B cell (primary cell): ENCODE results near the gene FBXO5. TPM values are rescaled to one million over a fixed set of nuclear protein-coding genes. Genes with fewer than 3 reads are reported as not detected.

Experiments used
- ATAC-seq: fragments of 200-7000 bp; cut with Tn5 transposase; one replicate; pipeline ENCODE4 v1.10.0; 2021; ENCODE audit warnings: low read depth, mild to moderate bottlenecking, moderate number of reproducible peaks, moderate library complexity
- CTCF ChIA-PET: fragments of 350-600 bp; sonication (Branson Sonifier 250); formaldehyde crosslinking; loops from one replicate; lab custom pipeline; 2021; ENCODE audit warnings: antibody characterized with exemption, inconsistent platforms; lab: Charles Lee
- POLR2A ChIA-PET: fragments of 350-600 bp; sonication (Branson Sonifier 250); formaldehyde crosslinking; loops from one replicate; lab custom pipeline; 2021; ENCODE audit warnings: antibody characterized with exemption; lab: Charles Lee
- DNase-seq: peaks from one replicate; pipeline ENCODE4 v3.0.0; 2013
- H2AFZ ChIP-seq: 2 replicates; pipeline ENCODE4 v1.6.1; 2012; ENCODE audit warnings: mild to moderate bottlenecking, low read depth, low read length; ENCODE audit not compliant: insufficient read depth, poor library complexity, severe bottlenecking
- H3K27ac ChIP-seq, 2 donors: 1 replicate in 1 of 2; 2 replicates in 1 of 2; pipeline ENCODE4 v1.5.1; 2012 to 2013; ENCODE audit warnings: low read length in 2 of 2, mild to moderate bottlenecking in 2 of 2, moderate library complexity in 1 of 2
- H3K27me3 ChIP-seq, 4 experiments: fragments of 200-600 bp in 1 of 4; sonication (generic) in 1 of 4; replicated peaks in 1 of 4; 1 replicate in 2 of 4; 2 replicates in 2 of 4; pipeline versions ENCODE4 v1.6.1 to v1.7.0; 2013 to 2016; ENCODE audit warnings: low read length in 3 of 4, mild to moderate bottlenecking in 2 of 4, mixed read lengths in 1 of 4, moderate library complexity in 1 of 4; ENCODE audit not compliant: insufficient read depth in 4 of 4, control insufficient read depth in 3 of 4; ENCODE audit errors: control extremely low read depth in 1 of 4
- H3K36me3 ChIP-seq, 2 experiments: replicated peaks in 1 of 2; 1 replicate in 1 of 2; 2 replicates in 1 of 2; pipeline versions ENCODE4 v1.6.1 to v1.7.1; 2013; ENCODE audit warnings: low read length in 1 of 2; ENCODE audit not compliant: insufficient read depth in 2 of 2, control insufficient read depth in 1 of 2; ENCODE audit errors: control extremely low read depth in 1 of 2, extremely low read depth in 1 of 2
- H3K4me1 ChIP-seq, 2 donors: fragments of 200-600 bp in 1 of 2; sonication (generic) in 1 of 2; 1 replicate in 1 of 2; 2 replicates in 1 of 2; pipeline versions ENCODE4 v1.5.1 to v1.6.1; 2013 to 2017; ENCODE audit warnings: low read length in 2 of 2; ENCODE audit not compliant: control insufficient read depth in 2 of 2, insufficient read depth in 2 of 2
- H3K4me2 ChIP-seq: replicated peaks from 2 replicates; pipeline ENCODE3; 2012; ENCODE audit warnings: mild to moderate bottlenecking, low read depth, low read length; ENCODE audit not compliant: poor library complexity, severe bottlenecking
- H3K4me3 ChIP-seq, 5 experiments: fragments of 200-600 bp in 1 of 5; sonication (generic) in 1 of 5; 1 replicate in 3 of 5; 2 replicates in 2 of 5; pipeline versions ENCODE4 v1.5.1 to v1.7.0; 2011 to 2016; ENCODE audit warnings: low read length in 4 of 5, mild to moderate bottlenecking in 4 of 5, low read depth in 2 of 5, control low read depth in 1 of 5, moderate library complexity in 1 of 5; ENCODE audit not compliant: insufficient read depth in 1 of 5; ENCODE audit errors: control extremely low read depth in 1 of 5, extremely low read depth in 1 of 5
- H3K79me2 ChIP-seq: fragments of 200-600 bp; sonication (generic); one replicate; pipeline ENCODE4 v1.6.0; 2016; ENCODE audit warnings: low read length; ENCODE audit not compliant: control insufficient read depth, insufficient read depth
- H3K9ac ChIP-seq: fragments of 200-600 bp; sonication (generic); 2 replicates; pipeline ENCODE4 v1.6.1; 2017; ENCODE audit warnings: mild to moderate bottlenecking, low read length, moderate library complexity
- H3K9me3 ChIP-seq, 3 donors: one replicate each; pipeline versions ENCODE4 v1.6.1 to v1.7.1; 2013; ENCODE audit warnings: low read length in 2 of 3; ENCODE audit not compliant: control insufficient read depth in 2 of 3, insufficient read depth in 1 of 3; ENCODE audit errors: control extremely low read depth in 1 of 3
- H4K20me1 ChIP-seq: 2 replicates; pipeline ENCODE4 v1.6.0; 2012; ENCODE audit warnings: mild to moderate bottlenecking, low read length; ENCODE audit not compliant: insufficient read depth, control insufficient read depth, poor library complexity, severe bottlenecking
- H3K27ac Mint-ChIP-seq: one replicate; pipeline ENCODE4 v1.8.0; 2021; ENCODE audit warnings: mixed read lengths
- H3K27me3 Mint-ChIP-seq: one replicate; pipeline ENCODE4 v1.8.0; 2021; ENCODE audit warnings: mixed read lengths
- H3K4me1 Mint-ChIP-seq: one replicate; pipeline ENCODE4 v1.8.0; 2021; ENCODE audit warnings: mixed read lengths
- H3K4me3 Mint-ChIP-seq: one replicate; pipeline ENCODE4 v1.8.0; 2021; ENCODE audit warnings: mixed read lengths
- H3K9me3 Mint-ChIP-seq: one replicate; pipeline ENCODE4 v1.8.0; 2022; ENCODE audit warnings: mixed read lengths; ENCODE audit not compliant: insufficient read depth
- EZH2 ChIP-seq: IDR thresholded peaks from 2 replicates; pipeline ENCODE4 v1.6.1; 2012; ENCODE audit warnings: borderline replicate concordance, low read depth, mild to moderate bottlenecking, moderate library complexity, low read length; ENCODE audit not compliant: insufficient read depth, poor library complexity, severe bottlenecking
- WGBS: methylation state at CpG from one replicate; pipeline ENCODE4 v1.1.5; 2013; ENCODE audit warnings: missing lambda C conversion rate; ENCODE audit not compliant: insufficient coverage; 5-methylcytosine and 5-hydroxymethylcytosine counted together
- intact Hi-C: fragments of 100-400 bp; cut with micrococcal nuclease; formaldehyde crosslinking; loops from one replicate; pipeline ENCODE4 v1.10.0; 2022
- polyA plus RNA-seq: library from polyadenylated mRNA; depleted of rRNA; stranded (reverse); fragments of >200 nt; gene quantifications from 2 replicates; pipeline ENCODE4 v1.2.3, GENCODE V29; 2012
- total RNA-seq, 2 donors: library from RNA; stranded (reverse); fragments of 120-200 nt in 1 of 2; gene quantifications; 1 replicate in 1 of 2; 2 replicates in 1 of 2; pipeline versions ENCODE4 v1.2.3 to v1.2.4, GENCODE V29; 2013 to 2022
- TF ChIP-seq, protein P1 (sequence below): fragments of 200-600 bp; IDR thresholded peaks from one replicate; pipeline ENCODE4 v1.8.0; 2022; ENCODE audit warnings: antibody characterized with exemption, mild to moderate bottlenecking

FBXO5 gene
- total and polyA plus RNA-seq, 2 donors (not counting 1 experiment from before 2014, with no cell fraction given): 3.9 to 14.6 TPM

DNA sequence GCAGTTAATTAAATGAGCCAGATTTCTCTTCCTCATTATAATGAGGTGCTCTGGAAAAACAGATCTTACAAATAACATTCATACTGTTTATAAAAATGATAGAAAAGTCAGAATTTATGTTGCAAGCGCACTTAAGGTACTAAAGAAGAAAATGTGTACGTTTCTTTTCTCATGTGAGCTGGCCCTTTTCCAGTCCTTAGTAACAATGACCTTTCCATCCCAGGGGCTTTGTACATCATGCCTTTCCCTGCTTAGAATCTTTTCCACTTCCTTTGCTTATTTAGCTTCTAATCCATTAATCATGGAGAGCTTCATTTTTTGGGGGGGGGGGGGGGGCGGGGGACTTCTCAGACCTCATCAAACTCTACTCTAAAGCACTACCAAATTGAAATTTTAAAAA lies 4.8 kb downstream of the FBXO5 start:
- no peak for TF ChIP-seq EZH2
- TF ChIP-seq, protein P1, sequence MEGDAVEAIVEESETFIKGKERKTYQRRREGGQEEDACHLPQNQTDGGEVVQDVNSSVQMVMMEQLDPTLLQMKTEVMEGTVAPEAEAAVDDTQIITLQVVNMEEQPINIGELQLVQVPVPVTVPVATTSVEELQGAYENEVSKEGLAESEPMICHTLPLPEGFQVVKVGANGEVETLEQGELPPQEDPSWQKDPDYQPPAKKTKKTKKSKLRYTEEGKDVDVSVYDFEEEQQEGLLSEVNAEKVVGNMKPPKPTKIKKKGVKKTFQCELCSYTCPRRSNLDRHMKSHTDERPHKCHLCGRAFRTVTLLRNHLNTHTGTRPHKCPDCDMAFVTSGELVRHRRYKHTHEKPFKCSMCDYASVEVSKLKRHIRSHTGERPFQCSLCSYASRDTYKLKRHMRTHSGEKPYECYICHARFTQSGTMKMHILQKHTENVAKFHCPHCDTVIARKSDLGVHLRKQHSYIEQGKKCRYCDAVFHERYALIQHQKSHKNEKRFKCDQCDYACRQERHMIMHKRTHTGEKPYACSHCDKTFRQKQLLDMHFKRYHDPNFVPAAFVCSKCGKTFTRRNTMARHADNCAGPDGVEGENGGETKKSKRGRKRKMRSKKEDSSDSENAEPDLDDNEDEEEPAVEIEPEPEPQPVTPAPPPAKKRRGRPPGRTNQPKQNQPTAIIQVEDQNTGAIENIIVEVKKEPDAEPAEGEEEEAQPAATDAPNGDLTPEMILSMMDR: no peak
- H3K4me1 Mint-ChIP-seq: peaks cover 42% of the 10 kb centered on the region
- no peak overlapping the region for H2AFZ ChIP-seq
- H3K27ac ChIP-seq: no peak overlapping the region
- no CpG with 5 or more reads among the region's 3 CpGs for WGBS
- no peaks in the 10 kb centered on the region for H3K9me3 ChIP-seq
- intact Hi-C loops: no loop called here
- H3K36me3 ChIP-seq: peaks cover 2 to 20% of the 10 kb centered on the region in 2 experiments
- H3K9ac ChIP-seq: no peak overlapping the region
- DNase-seq (no peak), ATAC-seq (no peak)
- H3K27me3 Mint-ChIP-seq: no peaks in the 10 kb centered on the region
- peaks cover 14 to 25% of the 10 kb centered on the region in 2 donors for H3K4me1 ChIP-seq
- no peak overlapping the region for H3K4me3 Mint-ChIP-seq
- H3K4me2 ChIP-seq: no peak overlapping the region
- no peak overlapping the region for H3K27ac Mint-ChIP-seq
- H3K79me2 ChIP-seq: peaks cover 73% of the 10 kb centered on the region
- ChIA-PET CTCF (no interaction called here), POLR2A (interaction anchor here (0.6 kb wide), 1 partner anchor 125 kb away, joined by 4 read pairs; no protein-coding TSS in a partner anchor)
- H3K9me3 Mint-ChIP-seq: no peaks in the 10 kb centered on the region
- peaks cover 29% of the 10 kb centered on the region for H4K20me1 ChIP-seq
- no peak overlapping the region for H3K4me3 ChIP-seq
- no peaks in the 10 kb centered on the region for H3K27me3 ChIP-seq

DNA sequence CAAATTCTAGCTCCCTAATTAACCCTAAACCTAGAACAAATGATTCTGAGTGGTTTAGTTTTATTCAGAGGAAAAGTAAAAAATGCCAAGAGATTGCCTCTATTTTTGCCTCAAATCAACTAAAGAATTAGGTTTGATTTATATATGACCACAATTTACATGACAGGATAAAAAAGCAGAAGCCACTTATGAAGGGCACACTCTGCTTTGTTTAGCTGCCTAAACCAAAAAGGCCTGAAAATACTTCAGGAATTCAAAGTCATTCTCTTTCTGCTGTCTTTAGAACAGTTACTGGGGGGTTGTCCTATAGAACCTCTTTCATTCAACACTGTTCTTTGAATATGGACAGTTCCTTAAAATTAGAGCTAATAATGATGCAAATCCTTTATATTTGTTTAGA lies 5.3 kb downstream of the FBXO5 start:
- Mint-ChIP-seq H3K27me3 (no peaks in the 10 kb centered on the region), H3K4me3 (no peak overlapping the region), H3K27ac (no peak overlapping the region), H3K4me1 (peaks cover 39% of the 10 kb centered on the region), H3K9me3 (no peaks in the 10 kb centered on the region)
- Histone ChIP-seq H3K4me3 (no peak overlapping the region), H2AFZ (no peak overlapping the region), H3K27me3 (no peaks in the 10 kb centered on the region), H3K79me2 (peaks cover 69% of the 10 kb centered on the region), H3K9ac (no peak overlapping the region), H3K4me2 (no peak overlapping the region), H3K4me1 (peaks cover 12 to 23% of the 10 kb centered on the region in 2 donors), H3K36me3 (peaks cover 3 to 23% of the 10 kb centered on the region in 2 experiments), H3K27ac (no peak overlapping the region), H4K20me1 (peaks cover 25% of the 10 kb centered on the region), H3K9me3 (no peaks in the 10 kb centered on the region)
- no peak for ATAC-seq
- ChIA-PET CTCF (no interaction called here), POLR2A (interaction anchor here (0.6 kb wide), 1 partner anchor 125 kb away, joined by 4 read pairs; no protein-coding TSS in a partner anchor)
- TF ChIP-seq, protein P1: no peak
- no peak for TF ChIP-seq EZH2
- no peak for DNase-seq
- intact Hi-C loops: no loop called here
